Mesothelial cell of epicardium (in vitro differentiated cells): Measurements from ENCODE around the gene PRG2. TPM values are rescaled to one million over a fixed set of nuclear protein-coding genes. Genes with fewer than 3 reads are reported as not detected.

Experiments used
- DNase-seq, 2 experiments: peaks; one replicate each; pipeline ENCODE4 v3.0.0; 2021; ENCODE audit warnings: low spot score in 2 of 2; ENCODE audit not compliant: unreplicated experiment in 2 of 2
- H3K27ac Mint-ChIP-seq: 2 replicates; pipeline ENCODE4 v1.8.0; 2021; ENCODE audit warnings: mixed read lengths
- H3K27me3 Mint-ChIP-seq: 2 replicates; pipeline ENCODE4 v1.8.0; 2021; ENCODE audit warnings: low read depth, mixed read lengths
- H3K36me3 Mint-ChIP-seq: 2 replicates; pipeline ENCODE4 v1.8.0; 2021; ENCODE audit warnings: mixed read lengths
- H3K4me1 Mint-ChIP-seq: 2 replicates; pipeline ENCODE4 v1.8.0; 2021; ENCODE audit warnings: mixed read lengths
- H3K4me3 Mint-ChIP-seq: 2 replicates; pipeline ENCODE4 v1.8.0; 2021; ENCODE audit warnings: mild to moderate bottlenecking, moderate library complexity, mixed read lengths
- H3K9me3 Mint-ChIP-seq: 2 replicates; pipeline ENCODE4 v1.8.0; 2021; ENCODE audit warnings: mixed read lengths
- CTCF ChIP-seq: fragments of 200-600 bp; sonication (generic); IDR thresholded peaks from one replicate; pipeline ENCODE4 v1.5.0; 2021; ENCODE audit warnings: antibody characterized with exemption; ENCODE audit not compliant: unreplicated experiment
- total RNA-seq: library from RNA; stranded (reverse); gene quantifications from 3 replicates; pipeline ENCODE4 v1.2.1, GENCODE V29; 2021

PRG2 gene
- total RNA-seq, 1 donor from 2014 or later: not detected

- Mint-ChIP-seq H3K9me3 (no peaks in the 10 kb centered on the region), H3K4me3 (no peak overlapping the region), H3K4me1 (no peaks in the 10 kb centered on the region), H3K36me3 (peaks cover 38% of the 10 kb centered on the region), H3K27ac (no peak overlapping the region), H3K27me3 (no peaks in the 10 kb centered on the region)
- DNase-seq: no peak
- no peak for TF ChIP-seq CTCF
Observed at GRCh38 chr11:57417056-57417455, 26.6 kb upstream of the PRG2 start.

DNA sequence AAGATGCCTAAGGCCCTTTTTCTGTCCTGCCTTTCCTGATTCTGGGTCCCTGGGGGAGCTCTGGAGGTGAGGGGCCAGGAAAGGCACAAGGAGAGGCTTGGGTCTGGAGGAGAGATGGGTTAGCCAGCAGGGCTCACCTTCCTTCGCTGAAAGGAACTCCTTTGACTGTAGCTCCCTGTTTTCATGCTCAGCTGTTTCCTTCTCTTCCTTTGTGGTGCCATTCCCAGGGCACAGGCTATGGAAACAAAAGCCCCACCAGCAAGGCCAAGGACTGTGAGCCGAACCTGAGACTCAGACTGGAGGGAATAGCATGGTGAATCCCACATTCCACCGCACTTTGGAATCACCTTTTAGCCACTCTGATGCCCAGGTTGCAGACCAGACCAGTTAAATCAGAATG, 26.0 kb upstream of the PRG2 start:
- no peak for DNase-seq
- TF ChIP-seq CTCF: no peak
- Mint-ChIP-seq H3K27me3 (no peaks in the 10 kb centered on the region), H3K27ac (no peak overlapping the region), H3K4me1 (no peaks in the 10 kb centered on the region), H3K36me3 (peaks cover 38% of the 10 kb centered on the region), H3K9me3 (no peaks in the 10 kb centered on the region), H3K4me3 (no peak overlapping the region)

- no peak for DNase-seq
- Mint-ChIP-seq H3K36me3 (peaks cover 46% of the 10 kb centered on the region), H3K4me3 (no peak overlapping the region), H3K9me3 (no peaks in the 10 kb centered on the region), H3K27ac (no peak overlapping the region), H3K4me1 (no peaks in the 10 kb centered on the region), H3K27me3 (no peaks in the 10 kb centered on the region)
- TF ChIP-seq CTCF: no peak
Observed at GRCh38 chr11:57414612-57415212, 24.3 kb upstream of the PRG2 start.

GRCh38 chr11:57413681-57414080, 23.2 kb upstream of the PRG2 start:
- no peaks in the 10 kb centered on the region for H3K4me1 Mint-ChIP-seq
- H3K27me3 Mint-ChIP-seq: no peaks in the 10 kb centered on the region
- peaks cover 49% of the 10 kb centered on the region for H3K36me3 Mint-ChIP-seq
- H3K4me3 Mint-ChIP-seq: no peak overlapping the region
- TF ChIP-seq CTCF: no peak
- H3K27ac Mint-ChIP-seq: no peak overlapping the region
- H3K9me3 Mint-ChIP-seq: no peaks in the 10 kb centered on the region
- no peak for DNase-seq

GRCh38 chr11:57410287-57410686, 19.8 kb upstream of the PRG2 start:
- Mint-ChIP-seq H3K9me3 (no peaks in the 10 kb centered on the region), H3K36me3 (peaks cover 38% of the 10 kb centered on the region), H3K4me1 (no peaks in the 10 kb centered on the region), H3K27ac (no peak overlapping the region), H3K27me3 (no peaks in the 10 kb centered on the region), H3K4me3 (no peak overlapping the region)
- TF ChIP-seq CTCF: no peak
- DNase-seq: no peak
